Keratinocyte (primary cell): ENCODE data around the gene ARMC10.

Experiments
- EZH2 ChIP-seq: IDR thresholded peaks from one replicate; pipeline ENCODE4 v1.6.1; 2012; ENCODE audit warnings: inconsistent platforms, mild to moderate bottlenecking, low read length, moderate library complexity
- TF ChIP-seq, protein P1 (sequence below), 3 experiments: IDR thresholded peaks in 1 of 3; conservative IDR thresholded peaks in 1 of 3; optimal IDR thresholded peaks in 1 of 3; 2 replicates in 2 of 3; 3 replicates in 1 of 3; pipeline versions ENCODE3 to v1.5.1; 2011; ENCODE audit warnings: low read length in 3 of 3, mild to moderate bottlenecking in 3 of 3, moderate library complexity in 2 of 3, control low read depth in 1 of 3, inconsistent platforms in 1 of 3; ENCODE audit not compliant: insufficient read depth in 2 of 3; ENCODE audit errors: extremely low read depth in 1 of 3

DNA sequence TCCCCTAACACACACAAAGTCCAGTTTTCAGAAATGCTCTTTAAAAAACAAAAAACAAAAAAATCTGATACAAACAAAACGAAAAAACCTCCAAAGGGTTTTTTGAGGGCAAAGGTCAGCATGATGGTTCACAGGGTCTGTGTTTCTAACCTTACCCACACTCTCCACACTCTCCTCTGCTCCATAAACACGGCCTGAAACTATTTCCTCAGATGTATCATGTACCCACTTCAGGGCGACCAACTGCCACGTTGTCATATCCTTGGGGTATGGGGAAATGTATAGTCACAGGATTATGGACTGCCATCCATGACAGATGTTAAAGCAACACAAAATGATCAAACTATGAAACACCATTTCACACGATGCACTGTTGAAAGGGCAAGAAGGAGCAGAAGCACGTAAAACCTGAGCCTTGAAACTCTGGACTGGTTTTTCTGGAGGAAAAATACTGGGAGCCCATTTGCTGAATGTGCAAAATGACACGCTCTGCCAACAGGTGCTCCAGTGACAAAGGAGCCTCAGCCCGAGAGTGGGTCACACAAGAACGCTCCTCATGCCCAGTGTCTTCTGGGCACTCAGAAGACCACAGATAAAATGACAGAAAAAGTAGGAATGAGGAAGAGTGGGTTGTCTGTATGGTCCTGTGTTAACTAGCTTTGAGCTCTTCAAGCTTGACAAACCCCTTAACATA is 58.2 kb downstream of the ARMC10 start:
- TF ChIP-seq, protein P1, sequence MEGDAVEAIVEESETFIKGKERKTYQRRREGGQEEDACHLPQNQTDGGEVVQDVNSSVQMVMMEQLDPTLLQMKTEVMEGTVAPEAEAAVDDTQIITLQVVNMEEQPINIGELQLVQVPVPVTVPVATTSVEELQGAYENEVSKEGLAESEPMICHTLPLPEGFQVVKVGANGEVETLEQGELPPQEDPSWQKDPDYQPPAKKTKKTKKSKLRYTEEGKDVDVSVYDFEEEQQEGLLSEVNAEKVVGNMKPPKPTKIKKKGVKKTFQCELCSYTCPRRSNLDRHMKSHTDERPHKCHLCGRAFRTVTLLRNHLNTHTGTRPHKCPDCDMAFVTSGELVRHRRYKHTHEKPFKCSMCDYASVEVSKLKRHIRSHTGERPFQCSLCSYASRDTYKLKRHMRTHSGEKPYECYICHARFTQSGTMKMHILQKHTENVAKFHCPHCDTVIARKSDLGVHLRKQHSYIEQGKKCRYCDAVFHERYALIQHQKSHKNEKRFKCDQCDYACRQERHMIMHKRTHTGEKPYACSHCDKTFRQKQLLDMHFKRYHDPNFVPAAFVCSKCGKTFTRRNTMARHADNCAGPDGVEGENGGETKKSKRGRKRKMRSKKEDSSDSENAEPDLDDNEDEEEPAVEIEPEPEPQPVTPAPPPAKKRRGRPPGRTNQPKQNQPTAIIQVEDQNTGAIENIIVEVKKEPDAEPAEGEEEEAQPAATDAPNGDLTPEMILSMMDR (optimal IDR thresholded peaks at IDR 0.05 in 1 of 3, IDR thresholded peaks at IDR 0.05 in 1 of 3, conservative IDR thresholded peaks at IDR 0.05 in 1 of 3; ENCODE audit: extremely low read depth in 1 of 3, insufficient read depth in 2 of 3, low read length in 3 of 3), result no peak
- TF ChIP-seq EZH2, result no peak
